Measurements from ENCODE around the gene MAP1B.

The MAP1B gene

DNA sequence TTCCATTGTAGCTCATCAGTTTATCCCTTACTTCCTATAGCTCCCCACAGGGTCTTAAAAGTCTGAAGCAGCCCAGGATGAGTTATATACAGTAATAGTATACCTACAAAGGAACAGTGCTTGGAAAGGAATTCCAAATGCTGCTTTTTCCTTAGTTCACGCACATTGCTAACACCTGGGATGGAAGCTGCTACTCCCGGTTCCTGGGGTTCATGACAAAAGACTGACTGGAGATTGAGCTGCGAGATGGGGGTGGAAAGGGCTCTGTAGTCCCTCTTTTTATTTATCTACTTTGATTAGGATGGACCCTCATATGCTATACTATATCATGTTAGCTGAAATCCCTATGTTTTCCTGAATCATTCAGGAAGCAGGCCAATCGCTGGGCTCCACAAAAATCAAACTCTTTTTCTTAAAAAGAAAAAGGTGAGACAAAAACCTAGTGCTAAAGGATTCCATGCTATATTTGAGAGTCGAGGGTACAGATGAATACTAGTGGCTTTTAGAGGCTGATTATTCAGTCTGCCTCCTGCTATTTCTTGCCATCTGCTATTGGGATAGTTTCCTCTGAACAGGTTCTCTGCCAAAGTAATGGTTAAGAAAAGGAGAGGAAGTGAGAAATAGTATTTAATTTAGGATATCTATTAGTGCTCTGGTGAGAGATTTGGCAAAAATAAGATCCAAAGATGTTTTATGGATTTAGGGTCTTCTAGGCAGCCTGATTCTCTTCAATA is 131.6 kb downstream of the MAP1B start:
- TF ChIP-seq, protein P1, sequence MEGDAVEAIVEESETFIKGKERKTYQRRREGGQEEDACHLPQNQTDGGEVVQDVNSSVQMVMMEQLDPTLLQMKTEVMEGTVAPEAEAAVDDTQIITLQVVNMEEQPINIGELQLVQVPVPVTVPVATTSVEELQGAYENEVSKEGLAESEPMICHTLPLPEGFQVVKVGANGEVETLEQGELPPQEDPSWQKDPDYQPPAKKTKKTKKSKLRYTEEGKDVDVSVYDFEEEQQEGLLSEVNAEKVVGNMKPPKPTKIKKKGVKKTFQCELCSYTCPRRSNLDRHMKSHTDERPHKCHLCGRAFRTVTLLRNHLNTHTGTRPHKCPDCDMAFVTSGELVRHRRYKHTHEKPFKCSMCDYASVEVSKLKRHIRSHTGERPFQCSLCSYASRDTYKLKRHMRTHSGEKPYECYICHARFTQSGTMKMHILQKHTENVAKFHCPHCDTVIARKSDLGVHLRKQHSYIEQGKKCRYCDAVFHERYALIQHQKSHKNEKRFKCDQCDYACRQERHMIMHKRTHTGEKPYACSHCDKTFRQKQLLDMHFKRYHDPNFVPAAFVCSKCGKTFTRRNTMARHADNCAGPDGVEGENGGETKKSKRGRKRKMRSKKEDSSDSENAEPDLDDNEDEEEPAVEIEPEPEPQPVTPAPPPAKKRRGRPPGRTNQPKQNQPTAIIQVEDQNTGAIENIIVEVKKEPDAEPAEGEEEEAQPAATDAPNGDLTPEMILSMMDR (IDR thresholded peaks at IDR 0.05; ENCODE audit: extremely low read depth, missing control alignments): no peak
- no peak for DNase-seq (ENCODE audit: low spot score)

DNA sequence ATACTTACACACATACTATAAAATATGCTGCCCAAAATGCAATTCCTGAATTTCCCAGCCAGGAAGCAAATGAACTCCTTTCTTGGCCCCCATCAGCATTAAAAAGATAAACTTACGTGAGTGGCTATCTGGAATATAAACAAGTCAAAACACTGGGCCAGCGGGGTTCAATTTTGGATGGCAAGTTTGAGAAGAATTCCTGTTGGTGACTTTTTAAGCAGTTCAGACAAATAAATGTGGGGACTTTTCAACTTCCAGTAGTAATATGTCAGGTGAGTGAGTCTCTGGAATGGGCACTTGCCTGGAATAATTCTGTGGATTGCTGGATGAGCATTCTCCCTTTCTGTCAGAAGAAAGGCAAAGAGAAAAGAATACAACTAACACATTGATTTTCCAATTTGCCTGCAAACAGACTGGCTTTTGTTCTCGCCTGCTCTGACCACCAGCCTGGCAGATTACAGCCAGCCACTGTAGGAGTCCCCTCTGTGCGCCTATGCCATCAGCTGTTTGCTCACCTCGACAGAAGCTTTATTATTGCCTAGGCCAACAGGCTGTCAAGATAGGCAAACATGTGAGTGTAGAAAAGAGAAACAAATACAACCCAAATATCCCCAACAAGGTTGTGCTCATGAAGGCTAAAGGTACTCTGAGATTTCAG is 134.2 kb downstream of the MAP1B start:
- no peak for DNase-seq (ENCODE audit: low spot score)
- TF ChIP-seq, protein P1 (IDR thresholded peaks at IDR 0.05; ENCODE audit: extremely low read depth, missing control alignments): no peak

DNA sequence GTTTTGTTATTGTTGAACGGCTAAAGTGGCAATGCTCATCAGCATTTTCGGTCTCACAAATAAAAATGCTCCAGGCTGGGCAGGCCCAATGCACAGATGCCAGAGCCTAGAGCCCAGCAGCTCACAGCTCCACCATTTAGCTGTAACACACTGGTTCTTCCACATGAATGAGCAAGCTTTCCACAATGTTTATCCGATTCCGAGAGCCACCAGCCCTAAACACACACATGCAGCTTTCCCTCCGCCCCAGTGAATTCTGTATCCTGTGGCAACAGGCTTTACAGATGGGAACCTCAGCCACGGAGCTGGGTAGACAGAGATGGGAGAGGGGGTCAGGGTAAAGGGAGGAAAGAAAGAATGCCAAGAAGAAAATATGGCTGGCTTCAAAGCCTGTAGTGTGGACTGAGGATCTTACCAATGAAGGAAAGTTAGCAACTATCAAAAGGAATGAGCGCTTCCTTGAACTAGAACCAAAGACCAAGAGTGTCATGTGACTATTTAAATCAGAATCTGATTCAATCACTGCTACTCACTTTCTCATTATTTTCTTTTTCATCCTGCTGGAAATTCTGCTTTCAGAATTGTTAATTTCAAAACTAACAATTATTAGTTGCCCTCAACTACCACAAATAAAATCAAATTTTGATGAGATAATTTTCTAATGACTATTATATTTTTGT is 135.7 kb downstream of the MAP1B start:
- TF ChIP-seq, protein P1 (IDR thresholded peaks at IDR 0.05; ENCODE audit: extremely low read depth, missing control alignments): no peak
- no peak for DNase-seq (ENCODE audit: low spot score)

DNA sequence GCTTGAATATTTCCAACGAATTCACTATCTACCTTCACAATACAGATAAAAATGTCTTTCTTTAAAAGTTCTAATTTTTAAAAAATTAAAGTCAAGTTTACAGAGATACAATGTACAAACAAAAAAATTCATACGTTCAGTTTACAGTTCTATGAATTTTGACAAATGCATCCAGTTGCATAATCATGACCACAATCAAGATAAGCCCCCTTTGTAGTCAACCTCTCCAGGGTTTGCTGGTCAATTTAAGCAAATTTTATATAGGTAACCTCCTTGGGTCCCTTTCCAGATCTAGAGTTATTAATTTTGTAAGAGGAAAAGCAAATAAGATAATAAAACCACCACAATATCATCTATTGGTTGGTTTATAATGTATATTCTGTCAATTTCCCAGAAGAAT is 136.4 kb downstream of the MAP1B start:
- DNase-seq (ENCODE audit: low spot score): no peak
- TF ChIP-seq, protein P1 (IDR thresholded peaks at IDR 0.05; ENCODE audit: extremely low read depth, missing control alignments): no peak

DNA sequence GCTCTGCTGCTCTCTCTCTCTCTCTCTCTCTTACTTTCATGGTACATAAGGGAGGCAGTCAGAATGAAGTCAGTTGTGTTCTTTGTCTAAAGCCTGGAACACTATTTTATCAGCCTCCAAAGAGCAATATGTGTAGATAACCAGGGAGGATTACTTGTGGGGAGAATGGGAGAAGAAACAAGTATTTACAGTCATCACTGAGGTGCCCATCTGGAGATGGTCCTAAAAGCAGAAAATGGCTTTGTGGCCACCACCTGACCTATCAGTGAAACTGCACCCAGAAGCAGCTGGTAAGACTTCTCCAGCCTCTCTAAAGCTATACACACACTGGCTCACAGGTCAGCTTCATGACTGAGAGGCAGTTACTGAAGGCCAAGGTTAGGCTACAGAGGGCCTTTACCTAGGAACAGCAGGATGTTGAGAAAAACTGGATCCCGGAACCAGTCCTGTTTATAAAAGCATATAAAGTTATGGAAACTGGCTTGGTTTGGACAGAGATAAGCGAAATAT is 137.6 kb downstream of the MAP1B start:
- DNase-seq (ENCODE audit: low spot score): peak; percentile 16
- TF ChIP-seq, protein P1 (IDR thresholded peaks at IDR 0.05; ENCODE audit: extremely low read depth, missing control alignments): peak; percentile 24

DNA sequence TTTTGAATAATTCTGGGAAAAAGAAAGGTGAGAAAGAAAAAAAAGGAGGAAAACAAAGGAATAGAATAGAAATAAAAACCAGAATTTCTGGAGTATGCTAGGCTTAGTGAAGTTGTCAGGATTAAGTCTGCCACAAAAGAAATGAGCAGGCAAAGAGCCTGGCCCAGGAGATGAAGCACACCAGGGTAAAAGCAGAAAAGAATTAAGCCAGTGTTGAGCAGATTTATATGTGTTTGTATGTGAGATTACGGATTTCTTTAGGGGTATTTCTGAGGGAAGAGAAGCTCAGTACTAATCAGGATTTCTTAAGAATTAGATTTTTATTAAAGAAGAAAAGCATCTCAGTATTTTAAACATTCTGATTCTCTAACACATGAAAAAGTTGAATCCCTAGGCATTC is 138.3 kb downstream of the MAP1B start:
- DNase-seq (ENCODE audit: low spot score): no peak
- TF ChIP-seq, protein P1 (IDR thresholded peaks at IDR 0.05; ENCODE audit: extremely low read depth, missing control alignments): no peak

All from GM20000 (cell line).